ENCODE results near the gene CLEC4F.

CLEC4F gene

DNA sequence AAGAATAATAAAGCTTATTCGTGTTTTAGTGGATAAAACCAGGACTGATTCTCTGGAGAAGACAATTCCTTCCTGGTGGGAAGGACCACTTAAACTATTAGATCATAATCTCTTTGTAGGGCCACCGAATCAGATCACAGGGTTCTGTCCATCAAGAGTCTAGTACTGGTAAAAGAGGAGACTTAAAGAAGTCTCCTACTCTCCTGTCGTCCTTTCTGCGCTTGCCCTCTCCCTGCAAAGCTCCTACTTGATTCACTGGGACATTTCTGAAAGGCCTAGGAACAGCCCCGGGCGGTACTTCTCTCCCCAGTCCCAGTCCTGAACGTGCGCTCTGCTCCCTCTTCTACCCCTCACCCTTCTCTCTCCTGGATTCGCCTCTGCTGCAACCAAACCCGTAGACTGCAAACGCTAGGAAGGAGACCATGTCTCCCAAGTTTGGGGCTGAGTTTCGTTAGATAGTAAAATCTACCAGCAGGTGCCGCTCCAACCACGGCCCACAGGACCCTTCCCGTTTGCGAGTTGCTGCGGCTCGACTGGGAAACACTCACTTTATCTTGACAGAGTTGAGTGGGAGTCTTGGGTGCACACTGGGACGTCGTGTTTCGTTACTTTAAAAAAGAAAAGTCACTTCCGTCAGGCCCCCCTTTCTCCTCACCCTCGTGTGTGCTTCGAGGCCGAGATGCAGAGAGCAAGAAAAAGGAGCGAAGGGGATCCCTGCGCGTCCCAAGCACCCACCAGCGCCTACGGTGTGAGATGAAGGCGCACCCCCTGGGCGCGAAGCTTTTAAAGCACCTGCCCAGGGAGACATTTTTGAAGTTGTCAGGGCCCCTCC is 30.9 kb downstream of the CLEC4F start:
- DNase-seq (ENCODE audit: low read depth, low spot score), result peak; percentile 56

DNA sequence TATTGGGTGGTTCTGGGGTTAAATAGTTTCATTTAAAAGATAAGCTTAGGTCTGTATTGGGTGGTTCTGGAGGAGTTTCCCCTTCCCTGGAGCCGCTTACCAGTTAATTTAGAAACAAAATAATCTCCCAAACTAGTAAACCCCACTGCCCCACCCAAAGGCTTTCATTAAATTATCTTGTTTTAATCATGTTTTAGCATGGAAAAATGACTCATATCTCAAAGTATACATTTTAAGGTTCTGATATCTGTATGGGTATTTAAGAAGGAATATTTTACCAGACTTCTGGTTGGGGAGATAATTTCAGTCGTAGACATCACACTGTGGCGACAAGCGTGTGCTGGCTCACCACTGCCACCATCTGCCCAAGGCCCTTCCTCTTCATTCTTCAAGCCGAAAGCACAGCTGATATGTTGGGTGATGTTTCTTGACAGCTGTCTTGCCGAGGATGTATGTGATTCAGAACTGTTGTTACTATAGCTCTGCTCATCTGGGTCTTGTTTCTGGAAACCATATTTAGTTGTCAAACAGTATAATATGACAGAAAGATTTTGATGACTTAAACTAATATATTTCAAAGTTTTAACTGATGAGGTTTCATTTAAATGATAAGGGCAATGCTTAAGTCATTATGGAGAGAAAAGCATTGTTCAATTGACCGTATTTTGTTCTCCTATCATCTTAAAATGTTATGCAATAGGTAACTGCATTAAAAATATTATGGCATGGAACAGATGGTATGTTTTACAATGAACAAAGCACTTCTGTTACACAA is 35.1 kb downstream of the CLEC4F start:
- no peak for DNase-seq (ENCODE audit: low read depth, low spot score)

DNA sequence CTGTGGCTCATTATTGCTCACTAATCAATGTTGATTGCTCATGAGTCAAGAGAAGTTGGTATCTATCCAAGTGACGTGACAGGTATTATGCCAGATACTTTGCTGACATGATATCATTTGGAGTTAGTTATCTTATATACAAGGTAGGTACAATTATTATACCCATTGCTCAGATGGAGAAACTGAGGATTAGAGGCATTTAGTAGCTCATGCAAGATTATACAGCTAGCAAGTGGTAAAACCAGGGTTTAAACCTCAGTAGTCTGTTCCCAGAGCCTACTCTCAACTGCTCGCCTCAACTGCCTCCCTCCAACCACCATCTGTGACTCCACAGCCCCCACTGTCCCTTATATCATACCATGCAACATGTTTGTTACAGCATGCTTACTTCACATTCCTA is 36.1 kb downstream of the CLEC4F start:
- no peak for DNase-seq (ENCODE audit: low read depth, low spot score)

DNA sequence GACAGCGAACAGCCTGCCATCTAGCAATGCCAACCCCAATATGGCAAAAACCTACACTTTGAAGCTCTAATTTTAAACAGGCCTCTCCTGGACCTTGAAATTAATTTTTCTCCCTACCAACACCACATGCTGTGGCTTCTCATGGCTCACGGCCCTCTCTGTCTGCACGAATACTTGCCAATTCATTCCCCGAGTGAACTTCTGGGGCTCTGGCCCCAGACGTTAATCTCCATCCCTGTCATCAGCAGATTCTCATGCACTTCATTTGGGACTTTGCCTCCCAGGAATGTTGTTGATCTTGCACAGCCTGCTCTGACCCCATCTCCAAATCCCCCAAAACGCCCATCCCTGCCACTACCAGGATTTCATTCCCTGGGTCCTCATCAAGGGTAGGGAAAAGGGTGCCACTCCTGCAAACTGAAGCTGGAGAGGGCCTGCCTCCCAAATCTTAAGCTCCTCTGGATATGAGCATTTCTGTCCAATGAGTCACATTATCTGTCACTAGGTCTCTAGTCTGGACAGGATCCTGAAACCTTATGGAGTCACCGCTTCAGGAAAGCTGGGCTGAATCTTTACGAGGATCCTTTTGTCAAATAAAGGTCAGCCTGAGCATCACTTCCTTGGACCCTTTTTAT is 40.4 kb downstream of the CLEC4F start:
- DNase-seq (ENCODE audit: low read depth, low spot score), result no peak

DNA sequence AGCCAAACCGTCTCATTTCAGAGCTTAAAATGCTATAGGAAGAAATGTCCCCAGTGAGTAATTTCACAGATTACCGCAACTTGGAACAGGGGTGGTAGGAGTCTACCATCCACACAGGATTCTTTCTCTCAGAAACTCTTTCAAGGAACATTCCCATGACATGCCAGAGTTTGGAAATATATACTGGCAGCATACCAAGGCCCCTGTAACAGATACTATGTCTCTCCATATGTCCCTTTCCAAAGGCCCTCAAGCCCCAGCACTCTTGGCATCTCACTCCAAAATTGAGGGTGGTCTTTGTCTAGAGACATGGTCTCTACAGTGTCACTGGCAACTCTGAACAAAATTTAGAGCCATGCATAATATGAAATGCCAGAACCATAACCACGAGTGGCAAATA is 40.9 kb downstream of the CLEC4F start:
- DNase-seq (ENCODE audit: low read depth, low spot score), result no peak

DNA sequence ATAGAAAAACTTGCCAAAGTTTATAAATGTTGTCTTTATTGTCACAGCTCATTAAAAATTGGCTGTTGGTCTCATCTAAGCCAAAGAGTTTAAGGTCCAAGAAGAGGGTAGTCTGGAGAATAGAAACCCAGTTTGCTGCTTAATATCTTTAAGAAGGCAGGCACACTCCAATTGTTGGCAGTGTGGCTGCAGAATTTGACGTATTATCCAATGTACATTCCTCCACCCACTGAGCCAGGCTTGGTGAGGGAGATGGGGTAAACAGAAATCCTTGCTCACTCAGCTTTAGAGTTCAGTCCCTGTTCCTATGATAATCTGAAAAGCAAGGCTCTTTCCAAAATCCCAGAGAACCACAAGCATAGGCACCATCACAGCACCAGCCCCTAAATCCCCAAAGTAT is 41.7 kb downstream of the CLEC4F start:
- DNase-seq (ENCODE audit: low read depth, low spot score), result no peak

DNA sequence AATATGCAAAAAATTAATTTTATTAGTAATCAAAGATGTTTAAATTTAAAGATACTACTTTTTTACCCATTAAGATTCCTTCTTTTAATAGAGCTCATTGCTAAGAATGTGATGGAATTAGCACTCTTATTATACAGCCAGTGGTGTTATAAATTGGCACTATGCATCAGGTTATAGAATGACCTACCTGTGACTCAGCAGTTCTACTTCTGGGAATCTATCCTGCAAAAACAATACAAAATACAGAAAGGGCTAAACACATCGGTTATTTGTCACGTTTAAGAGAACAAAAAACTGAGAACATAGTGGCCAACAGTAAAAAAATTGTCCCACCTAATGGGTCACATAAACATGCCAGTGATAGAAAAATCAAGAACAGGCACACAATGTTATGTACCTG is 42.9 kb downstream of the CLEC4F start:
- DNase-seq (ENCODE audit: low read depth, low spot score), result no peak

DNA sequence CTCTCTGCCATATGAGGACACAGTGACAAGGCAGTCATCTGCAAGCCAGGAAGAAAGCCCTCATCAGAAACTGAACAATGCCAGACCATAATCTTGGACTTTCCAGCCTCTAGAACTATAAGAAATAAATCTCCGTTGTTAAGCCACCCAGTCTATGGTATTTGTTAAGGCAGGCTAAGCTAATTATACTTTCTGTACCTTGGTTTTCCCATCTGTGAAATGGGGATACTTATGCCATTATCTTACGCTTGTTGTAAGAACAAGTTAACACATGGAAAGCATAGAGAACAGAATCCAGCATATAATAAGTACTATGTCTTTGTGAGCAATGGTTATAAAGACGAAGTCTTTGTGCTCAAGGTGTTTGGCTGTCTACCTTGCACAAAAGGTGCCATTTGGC is 44.1 kb downstream of the CLEC4F start:
- no peak for DNase-seq (ENCODE audit: low read depth, low spot score)

DNA sequence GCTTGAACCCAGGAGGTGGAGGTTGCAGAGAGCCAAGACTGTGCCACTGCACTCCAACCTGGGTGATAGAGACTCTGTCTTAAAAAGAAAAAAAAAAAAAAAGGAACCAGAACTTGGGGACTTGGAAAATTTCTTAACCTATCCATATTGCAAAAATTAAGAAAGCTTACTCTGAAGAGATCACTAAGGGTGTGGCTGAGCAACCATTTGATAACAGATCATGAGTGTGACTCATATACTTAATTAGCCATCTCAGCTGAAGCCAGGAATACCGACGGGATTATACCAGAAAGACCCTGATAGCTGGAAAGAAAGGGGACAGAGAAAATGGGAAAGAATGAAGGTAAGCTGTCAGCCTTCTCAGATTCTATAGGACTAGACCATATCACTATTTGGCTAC is 45.3 kb downstream of the CLEC4F start:
- DNase-seq (ENCODE audit: low read depth, low spot score), result no peak

DNA sequence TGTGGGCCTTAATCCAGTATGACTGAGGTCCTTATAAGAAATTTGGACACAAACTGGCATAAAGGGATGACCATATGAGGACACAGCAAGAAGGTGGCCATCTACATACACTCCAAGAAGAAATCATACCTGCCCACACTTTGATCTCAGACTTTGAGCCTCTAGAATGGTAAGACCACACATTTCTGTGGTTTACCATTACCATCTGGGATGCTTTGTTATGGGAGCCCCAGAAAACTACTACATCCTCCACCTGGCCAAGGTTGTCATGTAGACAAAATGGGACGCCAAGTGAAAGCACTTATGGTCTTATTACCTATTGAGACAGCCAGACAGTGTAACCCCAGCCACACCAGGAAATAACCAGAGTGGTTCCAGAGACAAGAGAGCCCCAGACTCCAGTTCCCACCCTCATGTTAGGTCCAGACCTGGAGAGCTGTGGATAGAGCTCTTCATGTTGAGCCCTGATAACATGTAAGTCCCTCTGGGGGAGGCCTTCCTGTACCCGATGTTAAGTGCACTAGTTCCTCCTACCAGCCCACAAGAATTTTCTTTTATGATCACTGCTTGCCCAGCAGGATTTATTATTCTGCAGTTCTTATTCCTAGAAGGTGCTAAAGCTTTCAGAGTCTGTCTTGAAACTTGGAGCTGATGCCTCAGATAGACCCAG is 47.8 kb downstream of the CLEC4F start:
- DNase-seq (ENCODE audit: low read depth, low spot score), result no peak

DNA sequence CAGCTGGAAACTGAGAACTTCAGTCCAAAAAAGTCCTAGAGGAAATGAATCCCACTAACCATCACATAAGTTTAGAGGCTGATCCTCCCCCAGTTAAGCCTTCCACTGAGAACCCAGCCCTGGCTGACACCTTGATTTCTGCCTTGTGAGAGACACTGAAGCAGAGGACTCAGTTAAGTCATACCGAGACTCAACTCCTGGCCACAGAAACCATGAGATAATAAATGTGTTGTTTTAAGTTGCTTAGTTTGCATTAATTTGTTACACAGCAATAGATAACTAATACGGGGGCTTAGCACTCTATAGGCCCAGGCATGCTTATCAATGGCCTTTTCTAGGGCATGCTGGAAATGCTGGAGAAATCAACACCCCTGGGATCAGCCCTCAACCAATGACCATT is 49.0 kb downstream of the CLEC4F start:
- no peak for DNase-seq (ENCODE audit: low read depth, low spot score)

DNA sequence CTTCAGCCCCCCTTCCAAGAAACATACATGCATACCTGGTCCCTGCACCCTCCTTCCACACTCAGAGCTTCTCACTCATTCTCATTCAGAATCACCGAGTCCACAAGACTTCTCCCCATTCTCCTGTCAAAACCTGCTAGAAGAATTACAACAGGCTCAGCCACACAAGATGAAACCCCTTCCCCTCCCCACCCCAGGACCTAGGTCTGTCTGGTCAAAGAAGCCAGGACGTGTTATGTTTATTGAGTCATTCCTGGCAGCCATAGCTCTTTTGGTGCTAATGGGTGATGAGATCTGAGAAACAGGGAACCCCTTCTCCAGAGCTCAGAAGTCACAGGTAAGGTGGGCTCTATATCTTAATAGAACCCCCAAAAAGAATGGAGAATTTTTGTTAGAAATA is 50.9 kb downstream of the CLEC4F start:
- no peak for DNase-seq (ENCODE audit: low read depth, low spot score)

DNA sequence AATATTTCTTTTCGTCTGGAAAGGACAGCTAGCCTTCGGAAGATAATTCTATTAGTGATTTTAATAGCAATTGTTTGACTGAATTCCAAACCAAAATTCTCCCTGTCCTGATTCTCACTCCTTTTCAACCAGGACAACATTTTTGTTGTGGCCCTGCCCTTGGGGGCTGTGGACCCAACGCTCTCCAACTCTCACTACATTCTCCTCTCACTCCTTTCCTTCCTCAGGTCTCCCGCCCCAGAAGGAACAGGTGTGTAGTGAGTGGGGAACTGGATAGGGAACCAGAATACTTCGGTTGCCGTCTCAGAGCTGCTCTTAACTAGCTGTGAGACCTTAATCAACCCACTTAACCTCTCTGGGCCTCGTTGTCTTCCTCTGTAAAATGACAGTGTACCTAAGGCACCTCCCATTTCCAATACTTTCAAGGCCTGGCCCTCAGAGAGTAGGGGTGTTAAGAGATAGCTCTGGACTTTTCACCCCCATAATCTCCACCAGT is 51.8 kb downstream of the CLEC4F start:
- DNase-seq (ENCODE audit: low read depth, low spot score), result no peak

DNA sequence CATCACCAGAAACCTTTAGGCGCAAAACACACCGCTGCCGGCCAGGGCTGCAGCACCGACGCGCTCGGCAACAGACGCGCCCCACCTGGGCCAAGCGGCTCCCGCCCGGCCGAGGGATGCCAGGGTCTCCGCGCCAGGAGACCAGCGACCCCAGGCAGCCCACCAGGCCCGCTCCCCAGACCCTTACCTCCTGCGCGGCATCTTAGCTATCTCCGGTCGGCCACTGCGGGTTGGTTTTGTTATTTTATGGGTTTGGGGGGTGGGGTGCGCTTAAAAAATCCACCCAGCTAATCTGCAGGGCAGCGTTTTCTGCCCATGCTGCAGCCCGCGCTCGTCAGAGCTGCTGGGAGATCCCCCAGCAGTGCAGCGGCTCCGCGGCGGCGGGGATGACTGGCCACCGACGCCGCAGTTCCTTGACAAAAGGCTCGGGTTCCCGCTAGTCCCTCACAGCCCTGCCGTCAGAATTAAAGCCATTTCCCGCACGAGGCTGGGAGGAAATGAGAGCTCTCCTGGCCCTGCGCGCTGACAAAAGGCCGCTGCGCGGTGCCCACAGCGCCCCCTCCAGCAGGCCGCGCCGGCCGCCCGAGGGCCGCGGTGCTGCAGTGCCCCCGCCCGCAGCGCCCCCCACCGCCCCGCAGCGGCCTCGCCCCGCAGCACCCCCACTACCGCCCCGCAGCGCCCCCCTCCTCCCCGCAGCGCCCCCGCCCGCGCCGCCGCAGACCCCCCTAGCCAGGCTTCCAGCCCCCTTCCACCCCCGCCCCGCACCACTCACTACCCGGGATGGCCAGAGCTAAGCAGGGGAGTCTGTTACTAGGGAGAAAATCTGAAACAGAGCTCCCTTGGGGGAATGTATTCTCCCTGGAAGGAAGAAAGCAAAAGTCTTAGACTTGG is 52.5 kb downstream of the CLEC4F start, which contains the start of gene ADD2:
ADD2 (minus strand) TSS at position 502 of the 891 bp plus-strand sequence. CDS start 61,792 bp downstream, outside the sequence.
- peak; percentile 9 for DNase-seq (ENCODE audit: low read depth, low spot score)

DNA sequence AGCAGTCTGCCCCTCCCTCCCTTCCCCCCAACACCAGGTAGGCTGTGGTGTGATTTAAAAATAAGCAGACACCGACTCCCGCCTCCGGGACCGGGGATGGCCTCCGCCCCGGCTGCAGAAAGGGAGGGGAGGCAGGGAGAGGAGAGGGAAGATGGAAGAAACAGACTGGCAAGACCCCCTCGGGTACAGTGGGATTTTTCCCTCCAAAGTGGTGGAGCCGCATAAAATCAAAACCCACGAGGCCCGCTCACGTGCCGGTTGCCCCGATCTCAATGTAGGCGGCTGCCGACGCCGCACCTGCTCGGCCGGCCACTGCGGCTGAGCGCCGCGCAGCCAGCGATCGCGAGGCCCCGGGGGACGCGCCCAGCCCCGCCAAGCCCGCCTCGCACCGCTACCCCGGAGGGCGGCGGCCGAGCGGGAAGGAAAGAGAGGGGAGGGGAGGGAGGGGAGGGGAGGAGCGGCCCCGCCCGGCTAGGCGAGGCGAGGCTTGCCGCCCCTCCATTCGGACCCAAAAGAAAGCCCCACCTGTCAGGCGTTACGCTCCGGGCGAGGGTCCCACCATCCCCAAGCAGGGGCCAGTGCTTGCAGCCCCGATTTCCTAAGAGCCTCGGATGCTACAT is 53.2 kb downstream of the CLEC4F start:
- no peak for DNase-seq (ENCODE audit: low read depth, low spot score)

DNA sequence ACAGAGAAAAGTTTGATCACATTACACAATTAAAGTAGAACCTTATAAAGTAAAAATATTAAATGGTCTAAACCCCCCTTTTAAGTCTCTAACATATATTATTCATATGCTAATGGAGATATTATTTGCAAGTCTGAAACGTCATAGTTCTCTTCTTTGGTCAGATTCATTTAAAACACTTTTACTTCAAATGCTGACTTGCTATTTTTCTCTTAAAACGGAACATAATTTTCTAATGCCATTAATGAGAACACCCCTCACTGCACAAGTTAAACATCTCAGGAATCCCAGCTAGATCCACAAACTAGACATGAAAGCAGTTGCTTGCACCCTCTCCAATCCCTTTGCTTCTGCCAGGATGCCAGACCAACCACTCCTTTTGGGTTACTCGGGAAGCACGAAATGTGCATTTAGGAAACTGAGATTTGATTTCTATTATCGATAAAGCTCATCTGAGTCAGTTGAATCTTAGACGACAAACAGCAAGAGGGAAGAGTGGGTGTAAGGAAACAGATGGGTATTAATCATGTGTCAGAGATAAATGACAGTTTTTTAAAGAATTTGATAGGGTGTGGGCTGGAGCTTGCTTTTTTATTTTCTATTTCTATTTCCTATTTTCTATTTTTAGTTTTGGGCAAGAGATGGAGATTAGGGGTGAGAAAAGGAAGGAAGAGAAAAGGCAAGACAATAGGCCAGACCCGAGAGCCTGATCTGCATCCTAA is 53.9 kb downstream of the CLEC4F start:
- DNase-seq (ENCODE audit: low read depth, low spot score), result no peak

DNA sequence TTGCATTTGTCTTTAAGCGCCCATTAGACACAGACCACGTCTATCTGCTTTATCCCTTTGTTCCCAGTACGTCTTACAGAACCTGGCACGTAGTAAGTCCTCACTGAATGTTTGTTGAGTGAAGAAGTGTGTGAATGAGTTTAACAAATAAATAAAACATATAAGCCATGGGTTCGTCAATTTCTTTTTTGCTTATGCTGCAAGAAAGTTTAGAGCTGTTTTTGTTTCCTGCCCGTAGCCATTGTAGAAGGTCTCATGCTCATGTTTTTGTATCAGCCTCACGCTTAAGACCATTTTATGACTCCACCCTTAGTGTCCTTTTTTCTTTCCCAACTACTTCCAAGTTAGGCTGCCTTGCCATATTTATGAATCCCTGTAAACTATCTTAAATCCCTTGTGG is 54.9 kb downstream of the CLEC4F start:
- no peak for DNase-seq (ENCODE audit: low read depth, low spot score)

DNA sequence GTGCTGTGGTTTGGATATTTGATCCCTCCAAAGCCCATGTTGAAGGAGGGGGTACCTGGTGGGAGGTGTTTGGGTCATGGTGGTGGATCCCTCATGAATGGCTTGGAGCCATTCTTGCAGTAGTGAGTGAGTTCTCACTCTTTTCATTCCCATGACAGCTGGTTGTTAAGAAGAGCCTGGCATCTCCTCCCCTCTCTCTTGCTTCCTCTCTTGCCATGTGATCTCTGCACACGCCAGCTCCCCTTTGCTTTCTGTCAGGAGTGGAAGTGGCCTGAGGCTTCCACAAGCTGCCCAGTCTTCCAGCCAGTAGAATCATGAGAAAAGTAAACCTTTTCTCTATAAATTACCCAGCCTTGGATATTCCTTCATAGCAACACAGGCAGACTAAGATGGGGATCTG is 61.0 kb downstream of the CLEC4F start:
- DNase-seq (ENCODE audit: low read depth, low spot score), result no peak
